Gastrocnemius medialis (tissue), 4 donors: ENCODE data around the gene FGF7.

ENCODE experiments used
- POLR2A ChIP-seq, 2 donors: fragments of 450-650 bp; IDR thresholded peaks; one replicate each; pipeline ENCODE4 v1.6.1; 2017; ENCODE audit warnings: antibody characterized with exemption in 2 of 2, mild to moderate bottlenecking in 2 of 2, moderate library complexity in 2 of 2
- TF ChIP-seq, protein P1 (sequence below), 5 experiments: fragments of 450-650 bp in 3 of 5; fragments of 200-600 bp in 2 of 5; sonication (generic) in 2 of 5; IDR thresholded peaks in 4 of 5; conservative IDR thresholded peaks in 1 of 5; 1 replicate in 4 of 5; 2 replicates in 1 of 5; pipeline ENCODE4 v1.5.1; 2016 to 2019; ENCODE audit warnings: antibody characterized with exemption in 5 of 5, mild to moderate bottlenecking in 3 of 5, moderate library complexity in 3 of 5

DNA sequence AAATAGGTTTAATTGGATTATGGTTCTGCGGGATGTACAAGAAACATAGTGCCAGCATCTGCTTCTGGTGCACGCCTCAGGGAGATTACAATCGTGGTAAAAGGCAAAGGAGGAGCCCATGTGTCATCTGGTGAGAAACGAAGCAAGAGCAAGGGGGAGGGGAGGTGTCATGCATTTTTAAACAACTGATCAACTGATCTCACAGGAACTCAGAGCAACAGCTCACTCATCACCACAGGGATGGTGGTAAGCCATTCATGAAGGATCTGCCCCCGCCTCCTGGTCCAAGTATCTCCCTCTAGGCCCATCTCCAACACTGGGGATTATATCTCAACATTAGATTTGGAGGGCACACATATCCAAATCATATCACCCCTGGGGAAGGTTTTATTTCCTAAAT lies 42.1 kb upstream of the FGF7 start:
- no peak for TF ChIP-seq POLR2A (IDR thresholded peaks at IDR 0.05)
- TF ChIP-seq, protein P1, sequence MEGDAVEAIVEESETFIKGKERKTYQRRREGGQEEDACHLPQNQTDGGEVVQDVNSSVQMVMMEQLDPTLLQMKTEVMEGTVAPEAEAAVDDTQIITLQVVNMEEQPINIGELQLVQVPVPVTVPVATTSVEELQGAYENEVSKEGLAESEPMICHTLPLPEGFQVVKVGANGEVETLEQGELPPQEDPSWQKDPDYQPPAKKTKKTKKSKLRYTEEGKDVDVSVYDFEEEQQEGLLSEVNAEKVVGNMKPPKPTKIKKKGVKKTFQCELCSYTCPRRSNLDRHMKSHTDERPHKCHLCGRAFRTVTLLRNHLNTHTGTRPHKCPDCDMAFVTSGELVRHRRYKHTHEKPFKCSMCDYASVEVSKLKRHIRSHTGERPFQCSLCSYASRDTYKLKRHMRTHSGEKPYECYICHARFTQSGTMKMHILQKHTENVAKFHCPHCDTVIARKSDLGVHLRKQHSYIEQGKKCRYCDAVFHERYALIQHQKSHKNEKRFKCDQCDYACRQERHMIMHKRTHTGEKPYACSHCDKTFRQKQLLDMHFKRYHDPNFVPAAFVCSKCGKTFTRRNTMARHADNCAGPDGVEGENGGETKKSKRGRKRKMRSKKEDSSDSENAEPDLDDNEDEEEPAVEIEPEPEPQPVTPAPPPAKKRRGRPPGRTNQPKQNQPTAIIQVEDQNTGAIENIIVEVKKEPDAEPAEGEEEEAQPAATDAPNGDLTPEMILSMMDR (IDR thresholded peaks at IDR 0.05 in 4 of 5, conservative IDR thresholded peaks at IDR 0.05 in 1 of 5): no peak
